ENCODE results near the gene TEDC1.

DNA sequence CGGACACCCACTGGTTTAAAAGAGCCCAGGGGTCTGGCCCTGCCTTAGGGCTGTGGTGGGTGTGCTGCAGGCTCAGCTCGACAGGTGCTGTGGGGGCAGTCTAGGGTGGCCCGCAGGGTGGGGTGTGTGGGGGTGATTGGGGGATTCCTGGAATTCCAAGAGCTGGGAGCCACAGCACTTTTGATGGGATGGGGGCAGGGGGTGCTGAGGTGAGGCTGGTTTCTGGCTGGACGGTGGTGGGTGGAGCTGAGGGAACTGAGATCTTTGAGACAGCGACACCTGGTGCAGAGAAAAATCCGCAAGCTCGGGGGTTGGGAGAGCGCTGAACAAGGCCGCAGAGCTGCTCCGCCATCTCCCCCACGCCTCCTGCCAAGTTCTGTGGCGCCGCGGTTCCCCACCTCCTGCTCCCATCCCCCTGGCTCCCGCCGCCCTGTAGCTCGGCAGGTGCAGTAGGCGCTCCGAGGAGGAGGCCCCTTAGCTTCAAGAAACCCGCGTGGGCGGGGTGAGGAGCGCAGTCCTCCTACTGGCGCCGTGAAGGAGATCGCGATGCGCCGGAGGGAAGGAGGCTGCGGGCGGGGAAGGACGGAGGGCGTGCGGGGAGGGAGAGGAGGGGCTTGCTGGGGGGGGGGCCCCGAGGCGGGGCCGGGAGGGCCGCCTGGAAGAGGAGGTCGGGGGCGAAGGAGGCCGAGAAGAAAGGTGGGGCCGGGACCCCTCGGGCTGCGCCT is 1.3 kb upstream of the TEDC1 start:
- TF ChIP-seq POLR2AphosphoS5 (IDR thresholded peaks at IDR 0.05; ENCODE audit: low read depth, low read length): no peak
- TF ChIP-seq POLR2A (IDR thresholded peaks at IDR 0.05; ENCODE audit: low read depth, low read length): no peak; the same call in 1 of the 2 replicates
- TF ChIP-seq TAF1 (IDR thresholded peaks at IDR 0.05; ENCODE audit: borderline replicate concordance, low read depth, low read length): no peak
